Measurements from ENCODE around the gene CYP39A1. TPM values are rescaled to one million over a fixed set of nuclear protein-coding genes. Genes with fewer than 3 reads are reported as not detected.

The CYP39A1 gene
- total RNA-seq, 2 donors from 2014 or later, result 1.8 to 3.8 TPM

DNA sequence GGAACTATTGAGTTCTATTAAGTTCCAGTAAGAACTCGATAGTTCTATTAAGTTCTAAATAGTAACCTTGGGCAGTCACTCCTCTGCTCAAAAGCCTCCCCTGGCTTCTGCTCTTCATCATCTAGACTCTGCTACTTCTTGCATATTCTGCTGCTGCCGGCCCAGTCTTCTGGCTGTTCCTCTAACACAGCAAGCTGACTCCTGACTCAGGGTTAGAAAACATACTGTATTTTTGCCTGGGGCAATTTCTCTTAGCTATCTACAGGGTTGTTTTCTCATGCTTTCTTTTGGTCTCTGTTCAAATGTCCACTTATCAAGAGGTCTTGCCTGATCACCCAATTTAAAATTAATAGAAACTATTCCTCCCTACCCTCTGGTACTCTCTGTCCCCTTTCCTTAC, 14.8 kb upstream of the CYP39A1 start:
- no peaks in the 10 kb centered on the region for H3K36me3 Mint-ChIP-seq (ENCODE audit: low read depth)
- H3K4me3 Mint-ChIP-seq, result no peak overlapping the region
- Histone ChIP-seq H3K9me3 (ENCODE audit: control insufficient read depth, low read length) (no peaks in the 10 kb centered on the region), H3K9ac (ENCODE audit: extremely low read depth, low read length, poor library complexity, severe bottlenecking) (no peak overlapping the region), H3K4me3 (ENCODE audit: low read length) (no peak overlapping the region), H3K4me1 (ENCODE audit: control insufficient read depth, insufficient read depth, low read length) (no peaks in the 10 kb centered on the region), H3K27ac (ENCODE audit: low read depth, low read length) (no peak overlapping the region), H3K27me3 (ENCODE audit: control insufficient read depth, insufficient read depth, low read length, poor library complexity, severe bottlenecking) (no peaks in the 10 kb centered on the region), H3K36me3 (ENCODE audit: control insufficient read depth, insufficient read depth, low read length) (no peaks in the 10 kb centered on the region)
- H3K27ac Mint-ChIP-seq, result no peak overlapping the region
- no peaks in the 10 kb centered on the region for H3K27me3 Mint-ChIP-seq (ENCODE audit: insufficient read depth)
- H3K4me1 Mint-ChIP-seq, result no peaks in the 10 kb centered on the region
- no peaks in the 10 kb centered on the region for H3K9me3 Mint-ChIP-seq
- 84 to 92% methylated on average over 2 of the region's 2 CpGs for WGBS, 2 experiments (ENCODE audit: insufficient coverage in 1 of 2, insufficient read length in 1 of 2)
- no peak for DNase-seq
- TF ChIP-seq CTCF (conservative IDR thresholded peaks at IDR 0.05), result no peak

DNA sequence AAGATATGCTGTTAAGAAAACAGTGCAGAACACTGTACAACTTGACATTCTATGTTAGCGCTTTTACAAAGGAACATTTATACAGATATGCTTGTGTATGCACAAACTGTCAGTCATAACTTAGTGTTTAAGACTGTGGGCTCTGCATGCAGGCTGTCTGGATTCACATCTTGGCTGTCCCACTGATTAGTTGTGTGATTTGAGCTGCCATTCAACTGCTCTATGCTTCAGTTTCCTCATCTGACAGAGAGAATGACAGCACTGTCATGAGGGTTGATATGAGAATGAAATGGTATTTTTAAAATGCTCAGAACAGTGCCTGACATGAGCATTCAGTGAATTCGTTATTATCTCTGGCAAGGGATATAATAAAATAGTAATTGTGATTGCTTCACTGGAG, 8.9 kb upstream of the CYP39A1 start:
- Mint-ChIP-seq H3K27me3 (ENCODE audit: insufficient read depth) (no peaks in the 10 kb centered on the region), H3K9me3 (no peaks in the 10 kb centered on the region), H3K4me1 (peaks cover 3% of the 10 kb centered on the region), H3K27ac (no peak overlapping the region), H3K36me3 (ENCODE audit: low read depth) (no peaks in the 10 kb centered on the region), H3K4me3 (no peak overlapping the region)
- H3K36me3 ChIP-seq (ENCODE audit: control insufficient read depth, insufficient read depth, low read length), result no peaks in the 10 kb centered on the region
- DNase-seq, result no peak
- H3K4me1 ChIP-seq (ENCODE audit: control insufficient read depth, insufficient read depth, low read length), result no peaks in the 10 kb centered on the region
- H3K9me3 ChIP-seq (ENCODE audit: control insufficient read depth, low read length), result no peaks in the 10 kb centered on the region
- no peak overlapping the region for H3K9ac ChIP-seq (ENCODE audit: extremely low read depth, low read length, poor library complexity, severe bottlenecking)
- no peak overlapping the region for H3K27ac ChIP-seq (ENCODE audit: low read depth, low read length)
- no peak for TF ChIP-seq CTCF (conservative IDR thresholded peaks at IDR 0.05)
- H3K4me3 ChIP-seq (ENCODE audit: low read length), result no peak overlapping the region
- H3K27me3 ChIP-seq (ENCODE audit: control insufficient read depth, insufficient read depth, low read length, poor library complexity, severe bottlenecking), result no peaks in the 10 kb centered on the region
- 84 to 92% methylated on average over 2 of the region's 2 CpGs for WGBS, 2 experiments (ENCODE audit: insufficient coverage in 1 of 2, insufficient read length in 1 of 2)

DNA sequence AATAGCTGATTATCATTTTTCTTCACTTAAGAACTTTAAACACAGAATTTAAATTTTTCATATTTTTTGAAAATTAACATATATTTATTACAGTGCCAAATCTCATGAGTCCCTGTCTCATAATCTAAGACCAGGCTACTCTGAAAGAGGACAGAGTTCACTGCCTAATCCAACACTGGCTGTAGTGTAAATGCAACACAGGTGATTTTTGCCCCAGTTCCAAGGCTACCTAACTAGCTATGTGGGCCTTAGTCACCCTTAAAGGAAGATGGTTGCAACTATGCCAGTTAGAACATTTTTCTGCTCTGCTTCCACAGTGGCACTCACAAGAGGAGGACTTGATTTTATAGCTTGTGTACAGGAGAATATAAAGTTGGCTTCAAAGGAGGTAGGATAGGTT, 5.0 kb upstream of the CYP39A1 start:
- Mint-ChIP-seq H3K36me3 (ENCODE audit: low read depth) (peaks cover 2% of the 10 kb centered on the region), H3K4me3 (no peak overlapping the region), H3K4me1 (peaks cover 8% of the 10 kb centered on the region), H3K27me3 (ENCODE audit: insufficient read depth) (peaks cover 15% of the 10 kb centered on the region), H3K9me3 (no peaks in the 10 kb centered on the region), H3K27ac (no peak overlapping the region)
- Histone ChIP-seq H3K4me3 (ENCODE audit: low read length) (no peak overlapping the region), H3K9ac (ENCODE audit: extremely low read depth, low read length, poor library complexity, severe bottlenecking) (no peak overlapping the region), H3K36me3 (ENCODE audit: control insufficient read depth, insufficient read depth, low read length) (no peaks in the 10 kb centered on the region), H3K27ac (ENCODE audit: low read depth, low read length) (no peak overlapping the region), H3K27me3 (ENCODE audit: control insufficient read depth, insufficient read depth, low read length, poor library complexity, severe bottlenecking) (peaks cover 22% of the 10 kb centered on the region), H3K4me1 (ENCODE audit: control insufficient read depth, insufficient read depth, low read length) (no peaks in the 10 kb centered on the region), H3K9me3 (ENCODE audit: control insufficient read depth, low read length) (no peaks in the 10 kb centered on the region)
- no peak for TF ChIP-seq CTCF (conservative IDR thresholded peaks at IDR 0.05)
- DNase-seq, result no peak

All from endodermal cell (in vitro differentiated cells).